GM12892 (cell line): ENCODE results near the gene PEPD.

Source experiments
- DNase-seq: peaks from one replicate; pipeline ENCODE4 v3.0.0; 2011; ENCODE audit not compliant: insufficient read length
- FAIRE-seq: peaks from 2 replicates; lab custom pipeline; 2011; peaks lifted over from hg19 to GRCh38; lab: Jason Lieb, UNC
- POLR2A ChIP-seq: IDR thresholded peaks from 2 replicates; pipeline ENCODE4 v1.6.1; 2011; ENCODE audit warnings: low read depth, low read length, control low read depth
- POLR2AphosphoS5 ChIP-seq: IDR thresholded peaks from 2 replicates; pipeline ENCODE4 v1.6.1; 2011; ENCODE audit warnings: low read depth, low read length, control low read depth
- TAF1 ChIP-seq: IDR thresholded peaks from 2 replicates; pipeline ENCODE4 v1.6.1; 2011; ENCODE audit warnings: low read depth, mild to moderate bottlenecking, control low read depth, low read length, borderline replicate concordance

The PEPD gene

DNA sequence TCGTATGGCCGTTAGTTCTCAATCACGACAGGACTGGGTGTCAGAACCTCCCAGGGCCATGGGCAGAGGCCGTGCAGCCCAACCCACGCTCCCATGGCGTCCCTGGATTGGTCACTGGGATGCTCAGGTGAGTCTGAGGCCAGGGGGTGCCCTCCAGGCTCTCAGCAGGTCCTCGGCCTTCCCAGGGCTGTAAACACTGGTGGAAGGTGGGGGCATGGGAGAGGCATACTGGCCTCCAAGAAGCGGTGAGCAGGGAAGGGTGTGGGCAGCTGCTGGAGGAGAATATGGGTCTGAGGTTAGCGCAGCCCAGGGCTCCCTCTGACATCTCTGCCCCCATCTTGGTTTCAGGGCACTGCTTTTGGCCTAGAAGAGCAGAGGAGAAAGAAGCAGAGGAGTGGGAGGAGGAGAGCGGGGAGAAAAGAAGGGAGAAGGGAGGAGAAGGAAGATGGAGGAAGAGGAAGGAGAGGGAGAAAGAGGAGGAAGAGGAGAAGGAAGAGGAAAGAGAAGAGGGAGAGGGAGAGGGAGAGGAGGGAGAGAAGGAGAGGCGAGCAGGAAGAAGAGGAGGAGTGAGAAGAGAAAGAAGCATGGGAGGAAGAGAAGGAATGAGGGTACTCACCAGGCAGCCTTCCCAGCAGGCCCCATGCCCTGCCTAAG, 85.8 kb downstream of the PEPD start:
- TF ChIP-seq TAF1 (no peak), POLR2AphosphoS5 (no peak), POLR2A (no peak)
- FAIRE-seq (no peak), DNase-seq (no peak)

DNA sequence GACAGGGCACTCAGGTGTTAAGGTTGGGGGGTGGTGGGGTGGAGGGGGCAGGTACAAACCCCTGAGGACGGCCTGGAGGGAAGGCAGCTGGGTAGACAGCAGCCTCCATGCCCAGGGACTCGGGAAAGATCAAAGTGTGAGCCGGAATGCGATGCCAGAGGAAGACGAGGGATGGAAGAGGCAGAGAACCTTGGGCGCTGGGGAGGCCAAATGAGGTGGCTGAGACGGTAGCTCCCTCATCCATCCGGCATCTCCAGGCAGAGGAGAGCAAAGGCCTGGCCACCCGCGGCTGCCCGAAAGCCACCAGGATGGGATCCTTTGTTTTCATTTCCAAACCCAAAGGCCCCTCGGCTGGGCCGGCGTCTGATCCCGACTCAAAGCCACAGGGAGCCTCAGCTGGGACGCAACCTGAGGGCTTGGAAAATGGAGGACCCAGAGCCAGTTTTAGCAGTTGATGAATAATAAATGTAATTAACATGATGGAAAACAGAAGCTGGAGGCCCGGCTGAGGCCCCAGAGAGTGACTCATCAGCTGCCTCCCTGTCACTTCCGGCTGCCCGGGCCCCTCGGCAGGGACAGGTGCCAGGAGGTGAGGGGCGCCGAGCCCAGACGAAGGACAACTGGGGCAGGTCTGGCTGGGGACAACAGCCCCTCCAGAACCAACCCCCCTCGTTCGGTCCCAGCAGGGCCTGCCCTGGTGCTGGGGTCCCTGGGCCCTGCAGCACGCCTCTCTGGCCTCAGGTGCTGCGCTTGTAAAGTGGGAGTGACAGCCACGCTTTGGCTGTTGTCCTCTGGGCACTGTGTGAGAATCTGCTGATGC, 86.5 kb downstream of the PEPD start:
- TF ChIP-seq POLR2AphosphoS5 (no peak), TAF1 (no peak), POLR2A (no peak)
- FAIRE-seq = no peak
- DNase-seq = no peak

DNA sequence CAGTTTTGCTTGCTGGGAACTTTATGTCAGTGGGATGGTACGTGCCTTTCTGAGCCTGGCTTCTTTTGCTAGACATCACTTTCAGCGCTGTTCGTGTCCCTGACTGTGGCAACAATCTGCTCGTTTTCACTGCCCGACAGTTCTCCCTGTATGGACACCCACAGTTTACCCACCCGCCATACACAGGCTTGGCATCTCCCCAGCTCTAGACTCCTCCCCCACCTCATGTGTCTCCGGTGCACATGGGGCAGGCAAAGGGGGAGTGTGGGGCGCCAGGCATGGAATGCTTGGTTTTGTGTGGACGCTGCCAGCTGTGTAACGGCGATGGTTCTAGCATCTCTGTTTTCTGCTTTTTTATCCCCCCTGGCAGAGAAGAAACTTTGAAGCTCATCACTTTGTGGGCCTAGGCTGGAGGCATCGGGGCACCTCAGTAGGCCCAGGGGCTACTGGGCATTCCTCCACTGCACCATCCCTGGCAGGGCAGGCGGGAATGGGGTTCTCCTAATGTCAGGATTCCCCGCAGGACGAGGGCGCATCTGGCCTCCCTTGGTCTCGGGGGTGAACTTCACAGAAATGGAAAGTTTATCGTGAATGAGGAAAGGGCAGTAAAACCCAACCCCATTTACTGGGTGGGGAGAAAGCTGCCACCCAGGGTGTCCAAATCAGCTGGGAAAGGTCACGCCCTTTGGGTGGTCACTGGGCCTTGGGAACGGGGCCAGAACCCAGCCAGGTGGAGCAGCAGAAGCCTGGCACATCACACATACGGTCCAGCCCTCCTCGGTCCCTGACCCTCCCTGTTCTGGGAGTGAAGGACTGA, 87.3 kb downstream of the PEPD start:
- no peak for FAIRE-seq
- TF ChIP-seq POLR2AphosphoS5 (no peak), POLR2A (no peak), TAF1 (no peak)

DNA sequence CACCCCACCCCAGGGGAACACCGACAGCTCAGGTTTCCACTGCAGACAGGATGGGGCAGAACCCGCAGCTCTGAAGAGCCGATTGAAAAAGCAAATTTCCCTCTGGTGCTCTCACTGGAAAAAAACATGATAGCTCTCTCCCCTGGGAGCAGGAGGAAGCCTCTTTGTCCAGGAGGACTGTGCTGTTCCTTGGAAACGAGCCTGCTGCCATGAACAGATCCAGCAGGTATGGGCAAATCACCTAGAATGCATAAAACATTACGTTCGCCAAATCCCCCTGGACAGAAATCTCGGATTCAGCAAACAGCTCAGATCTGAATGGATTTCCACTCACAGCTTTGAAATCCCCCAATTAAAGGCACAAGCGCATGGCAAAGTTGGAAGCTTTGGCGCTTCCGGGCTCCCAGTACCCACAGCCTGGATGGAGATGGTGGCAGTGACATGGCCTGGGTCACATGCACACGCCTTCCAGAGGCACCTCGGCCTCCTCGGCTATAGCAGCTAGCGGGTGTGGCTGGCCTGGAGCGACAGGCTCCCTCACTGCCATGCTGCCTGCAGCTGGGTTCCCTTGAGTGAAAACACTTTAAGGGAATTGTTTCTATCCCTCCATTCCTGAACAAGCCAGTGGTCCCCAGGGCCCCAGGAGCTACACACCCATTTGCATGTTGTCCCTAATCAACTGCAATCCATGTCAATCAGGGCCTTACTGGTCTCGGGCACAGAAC, 89.0 kb downstream of the PEPD start:
- TF ChIP-seq POLR2A (no peak), TAF1 (no peak), POLR2AphosphoS5 (no peak)
- no peak for FAIRE-seq
- DNase-seq = no peak

More for the DNA sequence above, 87.3 kb downstream of the PEPD start:
- DNase-seq = no peak

DNA sequence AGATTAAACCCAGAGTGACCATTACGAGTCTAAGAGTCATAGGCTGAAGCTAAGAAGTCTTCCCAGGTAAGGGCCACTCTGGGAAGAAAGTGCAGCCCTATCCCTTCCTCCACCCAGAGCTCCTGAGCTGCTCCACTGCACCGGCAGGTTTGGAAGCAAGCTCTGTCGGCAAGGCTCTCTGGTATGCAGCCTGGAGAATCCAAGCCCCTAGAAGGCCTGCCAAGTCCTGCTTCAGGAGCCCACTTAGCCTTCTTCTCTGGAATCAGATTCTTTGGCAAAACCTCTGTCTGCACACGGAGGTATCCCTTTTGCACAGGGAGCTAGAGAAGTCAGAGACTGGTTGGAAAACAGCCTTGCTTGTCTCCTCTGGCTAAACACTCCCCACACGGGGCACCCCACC, 89.6 kb downstream of the PEPD start:
- TF ChIP-seq POLR2A (no peak), TAF1 (no peak), POLR2AphosphoS5 (no peak)
- FAIRE-seq (no peak), DNase-seq (no peak)

DNA sequence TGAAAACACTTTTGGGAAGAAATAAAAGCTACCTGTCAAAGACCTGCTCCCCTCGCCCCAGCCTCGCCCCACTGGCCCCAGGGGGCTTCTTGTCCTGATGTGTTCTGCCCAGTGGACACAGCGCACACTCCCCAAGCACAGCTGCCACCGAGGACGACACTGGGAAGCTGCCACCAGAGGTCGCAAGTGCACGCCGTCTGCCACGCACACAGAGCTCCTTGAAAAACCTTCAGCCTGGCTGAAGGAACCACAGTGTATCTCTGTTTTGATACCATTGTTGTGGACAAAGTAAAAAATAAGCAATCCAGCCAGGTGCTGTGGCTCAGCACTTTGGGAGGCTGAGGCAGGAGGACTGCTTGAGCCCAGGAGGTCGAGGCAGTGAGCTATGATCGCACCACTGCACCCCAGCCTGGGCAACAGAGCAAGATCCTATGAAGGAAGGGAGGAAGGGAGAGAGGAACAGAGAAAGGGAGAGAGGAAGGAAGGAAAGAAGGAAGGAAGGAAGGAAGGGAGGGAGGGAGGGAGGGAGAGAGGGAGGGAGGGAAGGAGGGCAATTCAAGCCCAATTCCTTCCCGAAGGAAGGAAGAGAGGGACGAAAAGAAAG, 90.8 kb downstream of the PEPD start:
- DNase-seq (peak; percentile 62), FAIRE-seq (peak; percentile 72)
- TF ChIP-seq POLR2AphosphoS5 = no peak
- TF ChIP-seq POLR2A = no peak
- no peak for TF ChIP-seq TAF1

DNA sequence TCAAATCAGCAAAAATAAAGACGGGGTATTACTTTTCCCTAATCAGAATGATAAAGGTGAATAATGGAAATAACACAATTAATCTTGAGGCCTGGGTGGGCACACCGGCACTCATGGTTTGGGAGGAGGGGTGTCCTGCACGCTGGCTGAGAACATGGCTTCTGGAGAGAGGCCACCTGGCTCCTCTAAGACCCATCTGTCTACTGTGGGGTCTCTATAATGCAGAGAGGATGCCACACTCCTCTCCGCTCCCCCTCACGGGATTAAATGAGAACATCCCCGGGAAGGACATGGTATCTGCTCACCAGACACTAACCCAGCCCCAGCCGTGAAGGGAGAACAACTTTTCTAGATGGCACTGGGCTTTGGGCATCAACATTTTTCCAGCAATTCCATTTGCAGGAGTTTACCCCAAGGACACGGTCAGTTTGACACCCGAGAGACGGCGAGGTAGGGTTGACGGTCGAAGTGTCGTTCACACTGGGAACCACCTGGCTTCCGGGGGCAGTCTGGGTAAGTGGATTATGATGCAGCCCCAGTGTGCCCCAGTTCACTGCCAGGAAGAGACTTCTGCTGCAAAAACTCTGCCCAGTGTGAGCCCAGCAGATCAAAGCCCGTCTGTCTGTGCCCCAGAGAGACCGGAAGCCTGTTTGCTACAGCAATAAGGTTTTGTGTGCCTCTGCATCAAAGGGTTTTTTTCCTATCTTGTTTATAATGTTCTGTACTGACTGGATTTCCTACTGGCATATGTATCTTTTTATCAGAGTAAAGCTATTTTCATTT, 91.5 kb downstream of the PEPD start:
- FAIRE-seq = no peak
- no peak for DNase-seq
- no peak for TF ChIP-seq POLR2AphosphoS5
- no peak for TF ChIP-seq POLR2A
- no peak for TF ChIP-seq TAF1

DNA sequence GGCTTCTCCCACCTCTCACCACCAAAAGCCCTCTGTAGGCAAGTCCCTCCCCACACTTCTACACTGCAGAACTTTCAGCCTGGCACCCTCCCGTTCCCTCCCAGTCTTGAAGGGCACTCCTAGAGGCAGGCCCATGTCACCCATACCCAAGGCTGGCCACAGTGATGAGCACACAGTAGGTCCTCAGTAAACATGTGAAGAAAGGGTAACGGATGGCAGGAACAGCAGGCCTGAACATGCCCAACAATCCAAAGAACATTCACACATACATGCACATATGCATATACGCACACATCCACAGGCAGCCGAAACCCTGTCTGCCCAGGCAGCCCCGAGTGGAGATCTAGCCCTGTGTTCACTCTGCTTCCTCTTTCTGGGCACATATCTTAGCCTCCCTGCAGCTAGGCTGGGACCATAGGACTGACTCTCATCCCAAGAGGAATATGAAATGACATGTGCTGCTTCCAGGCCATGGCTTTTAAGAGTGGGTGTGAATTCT, 92.9 kb downstream of the PEPD start:
- TF ChIP-seq POLR2A = no peak
- no peak for TF ChIP-seq TAF1
- TF ChIP-seq POLR2AphosphoS5 = no peak
- no peak for FAIRE-seq
- DNase-seq = no peak

DNA sequence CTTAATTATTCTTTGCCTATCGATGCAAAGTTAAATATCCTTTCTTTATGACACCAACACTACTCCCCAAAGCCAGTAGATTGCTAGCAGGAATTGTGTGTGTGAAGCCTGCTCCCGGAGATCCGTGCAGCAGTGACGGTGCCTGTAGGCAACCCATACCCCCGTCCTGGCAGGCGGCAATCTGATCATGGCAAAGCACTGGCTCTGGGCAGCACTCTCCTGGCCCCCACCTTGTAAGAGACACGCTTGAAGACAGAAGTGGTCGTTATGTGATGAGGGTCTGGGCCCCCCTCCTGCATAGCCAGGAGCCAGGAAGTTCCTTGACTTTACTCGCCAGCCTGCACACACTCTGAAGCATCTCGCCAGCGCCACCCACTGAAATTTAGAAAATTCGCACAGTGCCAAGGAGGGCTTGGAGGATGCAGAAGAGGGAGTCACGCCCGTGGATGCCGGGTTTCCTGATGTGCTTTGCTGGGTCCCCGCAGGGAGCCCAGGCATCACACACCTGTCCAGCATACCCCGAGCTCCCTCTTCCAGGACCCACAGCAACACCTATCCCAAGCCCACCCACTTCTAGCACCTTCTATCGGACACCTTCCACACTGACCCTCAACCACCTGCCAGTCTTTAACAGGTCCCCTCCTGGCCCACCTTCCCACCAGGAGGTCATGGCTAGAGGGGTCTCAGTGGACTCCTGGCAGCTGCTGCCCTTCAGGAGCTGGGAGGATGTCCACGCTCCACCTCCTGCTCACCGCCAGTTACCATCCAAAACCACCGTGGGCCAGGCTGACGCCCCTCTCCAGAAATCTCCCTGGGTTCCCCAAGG, 93.6 kb downstream of the PEPD start:
- DNase-seq (no peak), FAIRE-seq (no peak)
- no peak for TF ChIP-seq POLR2AphosphoS5
- TF ChIP-seq POLR2A = no peak
- no peak for TF ChIP-seq TAF1
